GM12872 (cell line): ENCODE data around the gene MRPS18A.

ENCODE experiments used
- TF ChIP-seq, protein P1 (sequence below): IDR thresholded peaks from 3 replicates; pipeline ENCODE4 v1.5.1; 2011; ENCODE audit warnings: low read depth, mild to moderate bottlenecking, low read length, moderate library complexity; ENCODE audit not compliant: insufficient read depth

MRPS18A gene

DNA sequence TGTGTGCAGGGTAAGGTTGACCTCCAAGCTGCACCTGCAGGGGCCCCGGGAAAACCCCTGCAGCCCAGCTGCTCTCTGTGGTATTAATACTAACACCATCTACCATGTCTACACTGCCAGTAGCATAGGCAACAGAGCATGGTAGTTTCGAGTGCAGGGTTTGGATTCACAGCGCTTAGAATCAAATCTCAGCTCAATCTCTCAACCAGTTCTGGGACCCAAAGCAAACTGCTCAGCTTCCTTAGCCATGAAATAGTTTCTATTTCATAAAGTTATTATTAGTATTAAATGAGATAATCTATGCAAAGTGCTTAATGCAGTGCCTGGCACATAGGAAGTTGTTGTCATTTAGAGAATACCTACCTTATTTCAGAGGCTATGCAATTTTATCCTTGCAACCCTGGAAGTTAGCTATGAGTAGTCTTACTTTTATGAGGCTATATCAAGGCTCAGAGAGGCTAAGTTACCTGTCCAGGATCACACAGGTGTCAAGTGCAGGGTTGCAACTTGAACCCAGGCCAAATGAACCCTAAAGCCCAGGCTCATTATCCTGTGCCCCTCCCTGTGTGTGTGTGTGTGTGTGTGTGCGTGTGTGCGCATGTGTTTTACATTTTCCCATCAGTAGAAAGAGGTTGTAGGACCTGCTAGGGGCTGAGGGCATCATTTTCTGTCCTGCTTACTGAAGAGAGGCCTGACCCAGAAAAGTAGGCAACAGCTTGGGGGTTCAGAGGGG lies 27.6 kb upstream of the MRPS18A start:
- TF ChIP-seq, protein P1, sequence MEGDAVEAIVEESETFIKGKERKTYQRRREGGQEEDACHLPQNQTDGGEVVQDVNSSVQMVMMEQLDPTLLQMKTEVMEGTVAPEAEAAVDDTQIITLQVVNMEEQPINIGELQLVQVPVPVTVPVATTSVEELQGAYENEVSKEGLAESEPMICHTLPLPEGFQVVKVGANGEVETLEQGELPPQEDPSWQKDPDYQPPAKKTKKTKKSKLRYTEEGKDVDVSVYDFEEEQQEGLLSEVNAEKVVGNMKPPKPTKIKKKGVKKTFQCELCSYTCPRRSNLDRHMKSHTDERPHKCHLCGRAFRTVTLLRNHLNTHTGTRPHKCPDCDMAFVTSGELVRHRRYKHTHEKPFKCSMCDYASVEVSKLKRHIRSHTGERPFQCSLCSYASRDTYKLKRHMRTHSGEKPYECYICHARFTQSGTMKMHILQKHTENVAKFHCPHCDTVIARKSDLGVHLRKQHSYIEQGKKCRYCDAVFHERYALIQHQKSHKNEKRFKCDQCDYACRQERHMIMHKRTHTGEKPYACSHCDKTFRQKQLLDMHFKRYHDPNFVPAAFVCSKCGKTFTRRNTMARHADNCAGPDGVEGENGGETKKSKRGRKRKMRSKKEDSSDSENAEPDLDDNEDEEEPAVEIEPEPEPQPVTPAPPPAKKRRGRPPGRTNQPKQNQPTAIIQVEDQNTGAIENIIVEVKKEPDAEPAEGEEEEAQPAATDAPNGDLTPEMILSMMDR, result no peak

DNA sequence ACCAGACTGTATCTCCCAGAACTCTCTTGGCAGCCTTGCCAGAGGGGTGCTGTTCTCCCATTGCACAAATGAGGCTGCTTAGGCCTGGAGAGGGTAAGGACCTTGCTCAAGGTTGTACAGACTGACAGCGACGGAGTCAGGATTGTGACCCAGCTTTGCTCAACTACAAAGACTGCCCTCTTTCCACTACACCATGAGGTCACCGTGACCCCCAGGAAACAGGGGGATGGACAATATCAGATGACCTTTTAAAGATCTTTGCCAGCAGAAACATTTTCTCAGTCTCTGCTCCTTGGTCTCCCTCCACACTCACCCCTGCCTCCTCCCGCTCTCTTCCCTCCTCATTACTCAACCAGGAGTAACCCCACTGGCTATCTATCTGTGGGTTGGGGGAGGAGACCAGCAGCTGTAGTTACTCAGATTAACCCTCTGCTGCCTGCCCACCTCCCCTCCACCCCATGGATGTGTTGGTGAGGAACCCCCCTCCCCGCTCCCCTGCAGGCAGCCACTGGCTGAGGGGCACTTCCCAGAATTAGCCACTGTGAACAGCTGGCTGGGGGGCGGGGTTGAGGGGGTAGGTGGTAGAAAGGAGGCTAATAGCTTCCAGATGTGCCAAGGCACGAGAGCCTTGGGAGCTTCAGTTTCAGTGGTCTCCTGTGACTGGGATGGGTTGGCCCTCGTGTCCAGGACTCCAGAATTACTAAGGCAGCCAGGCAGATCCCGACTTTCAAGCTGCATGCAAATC lies 26.9 kb upstream of the MRPS18A start:
- TF ChIP-seq, protein P1, result no peak

DNA sequence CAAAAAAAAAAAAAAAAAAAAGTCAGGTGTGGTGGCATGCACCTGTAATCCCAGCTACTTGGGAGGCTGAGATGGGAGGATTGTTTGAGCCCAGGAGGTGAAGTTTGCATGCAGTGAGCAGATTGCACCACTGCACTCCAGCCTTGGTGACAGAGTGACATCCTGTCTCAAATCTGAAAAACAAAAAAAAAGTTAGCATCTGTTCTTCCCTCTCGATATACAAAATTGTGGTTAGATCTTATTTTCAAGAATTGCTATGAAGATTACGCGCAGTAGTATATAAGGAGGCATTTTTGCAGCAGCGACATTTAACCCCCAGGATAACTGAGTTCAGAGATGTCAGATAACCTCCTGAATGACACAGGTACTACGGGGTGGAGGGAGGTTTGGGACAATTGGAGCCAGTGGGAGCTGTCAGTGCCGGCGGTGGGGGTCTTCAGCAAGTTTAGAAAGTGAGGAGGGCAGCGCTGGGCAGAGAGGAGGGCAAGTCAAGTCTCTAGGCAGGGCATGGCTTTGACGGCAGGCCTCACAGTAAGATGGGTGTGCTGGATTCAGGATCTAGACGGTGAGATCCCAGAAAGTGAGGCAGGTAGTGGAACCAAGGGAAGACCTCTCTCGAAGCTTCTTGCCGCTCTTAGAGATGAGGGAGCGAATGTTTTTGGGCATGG lies 26.2 kb upstream of the MRPS18A start:
- TF ChIP-seq, protein P1, result no peak

DNA sequence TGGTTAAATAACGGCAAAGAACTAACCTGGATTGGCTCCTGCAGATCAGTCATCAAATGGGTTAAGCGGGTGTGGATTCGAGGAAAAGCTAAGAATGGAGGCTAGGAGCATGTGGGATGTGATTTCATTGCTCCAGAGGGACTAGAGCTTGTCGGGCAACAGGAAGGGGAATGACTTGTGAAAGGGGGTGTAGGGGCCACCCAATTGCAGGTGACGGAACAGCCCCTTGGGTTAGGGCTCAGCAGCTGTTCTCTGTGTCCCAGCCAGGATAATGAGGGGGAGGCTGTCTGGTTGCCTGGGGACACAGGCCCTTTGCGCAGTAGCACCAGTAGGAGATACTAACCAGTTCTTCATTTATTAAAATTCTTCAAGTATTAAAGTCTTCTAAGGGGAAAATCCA lies 25.0 kb upstream of the MRPS18A start:
- TF ChIP-seq, protein P1, result no peak

DNA sequence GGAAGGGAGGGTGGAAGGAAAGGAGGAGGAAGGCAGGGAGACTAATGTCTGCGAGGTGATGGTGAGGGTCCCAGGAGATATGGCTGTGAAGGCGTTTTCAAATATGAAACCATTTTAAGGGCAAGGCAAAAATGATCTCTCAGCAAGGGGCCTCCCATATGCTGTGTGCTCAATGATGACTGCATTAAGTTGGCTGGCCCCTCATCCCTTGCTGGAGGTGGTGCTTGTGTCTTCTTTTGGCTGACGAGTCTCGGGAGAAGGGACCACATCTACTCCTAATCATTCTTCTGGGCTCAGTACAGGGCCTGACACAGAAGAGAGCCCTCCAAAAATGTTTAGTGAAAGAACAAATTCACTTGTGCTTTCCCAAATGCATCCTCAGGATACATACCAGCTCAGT lies 23.0 kb upstream of the MRPS18A start:
- TF ChIP-seq, protein P1, result no peak

GRCh38 chr6:43709654-43710303 lies 22.2 kb upstream of the MRPS18A start:
- TF ChIP-seq, protein P1, result no peak
